Activated naive CD8-positive, alpha-beta T cell (primary cell): ENCODE data around the gene MYO3A.
"Not testable (repeated sequence)": the region's sequence is repeated elsewhere in the genome, so short reads cannot be mapped to it uniquely, and the experiment has no call there.

ENCODE experiments used
- H3K27ac Mint-ChIP-seq: one replicate; pipeline ENCODE4 v1.8.0; 2021; ENCODE audit warnings: mixed read lengths
- H3K27me3 Mint-ChIP-seq: one replicate; pipeline ENCODE4 v1.8.0; 2021; ENCODE audit warnings: mixed read lengths
- H3K36me3 Mint-ChIP-seq: one replicate; pipeline ENCODE4 v1.8.0; 2021; ENCODE audit warnings: mixed read lengths
- H3K4me1 Mint-ChIP-seq: one replicate; pipeline ENCODE4 v1.8.0; 2021; ENCODE audit warnings: low read depth, mixed read lengths
- H3K4me3 Mint-ChIP-seq: one replicate; pipeline ENCODE4 v1.8.0; 2021; ENCODE audit warnings: mild to moderate bottlenecking, mixed read lengths
- H3K9me3 Mint-ChIP-seq: one replicate; pipeline ENCODE4 v1.8.0; 2021; ENCODE audit warnings: low read depth, mixed read lengths

The MYO3A gene

GRCh38 chr10:26024303-26024702 is 90.3 kb downstream of the MYO3A start:
- no peaks in the 10 kb centered on the region for H3K9me3 Mint-ChIP-seq
- no peaks in the 10 kb centered on the region for H3K36me3 Mint-ChIP-seq
- no peak overlapping the region for H3K27ac Mint-ChIP-seq
- peaks cover 9% of the 10 kb centered on the region for H3K27me3 Mint-ChIP-seq
- H3K4me1 Mint-ChIP-seq, result no peaks in the 10 kb centered on the region
- no peak overlapping the region for H3K4me3 Mint-ChIP-seq

- Mint-ChIP-seq H3K4me3 (no peak overlapping the region), H3K36me3 (no peaks in the 10 kb centered on the region), H3K4me1 (no peaks in the 10 kb centered on the region), H3K27ac (no peak overlapping the region), H3K27me3 (peaks cover 6% of the 10 kb centered on the region), H3K9me3 (no peaks in the 10 kb centered on the region)
Observed at GRCh38 chr10:26025523-26025922, 91.5 kb downstream of the MYO3A start.

GRCh38 chr10:26029858-26030257 is 95.8 kb downstream of the MYO3A start:
- Mint-ChIP-seq H3K4me1 (no peaks in the 10 kb centered on the region), H3K27ac (no peak overlapping the region), H3K4me3 (no peak overlapping the region), H3K27me3 (peaks cover 9% of the 10 kb centered on the region), H3K9me3 (no peaks in the 10 kb centered on the region), H3K36me3 (no peaks in the 10 kb centered on the region)

GRCh38 chr10:26031300-26031699 is 97.3 kb downstream of the MYO3A start:
- Mint-ChIP-seq H3K27me3 (peaks cover 6% of the 10 kb centered on the region), H3K4me1 (no peaks in the 10 kb centered on the region), H3K9me3 (no peaks in the 10 kb centered on the region), H3K4me3 (no peak overlapping the region), H3K36me3 (no peaks in the 10 kb centered on the region), H3K27ac (no peak overlapping the region)

GRCh38 chr10:26043469-26043868 is 109.4 kb downstream of the MYO3A start:
- Mint-ChIP-seq H3K27ac (no peak overlapping the region), H3K4me3 (no peak overlapping the region), H3K9me3 (peaks cover 13% of the 10 kb centered on the region), H3K36me3 (no peaks in the 10 kb centered on the region), H3K27me3 (peaks cover 3% of the 10 kb centered on the region), H3K4me1 (no peaks in the 10 kb centered on the region)

- no peak overlapping the region for H3K4me3 Mint-ChIP-seq
- peaks cover 13% of the 10 kb centered on the region for H3K9me3 Mint-ChIP-seq
- no peak overlapping the region for H3K27ac Mint-ChIP-seq
- peaks cover 5% of the 10 kb centered on the region for H3K27me3 Mint-ChIP-seq
- no peaks in the 10 kb centered on the region for H3K4me1 Mint-ChIP-seq
- no peaks in the 10 kb centered on the region for H3K36me3 Mint-ChIP-seq
Observed at GRCh38 chr10:26044141-26044749, 110.2 kb downstream of the MYO3A start.

GRCh38 chr10:26046073-26046700 is 112.2 kb downstream of the MYO3A start:
- H3K36me3 Mint-ChIP-seq, result no peaks in the 10 kb centered on the region
- no peaks in the 10 kb centered on the region for H3K4me1 Mint-ChIP-seq
- H3K27me3 Mint-ChIP-seq, result peaks cover 5% of the 10 kb centered on the region
- no peak overlapping the region for H3K4me3 Mint-ChIP-seq
- H3K9me3 Mint-ChIP-seq, result peaks cover 10% of the 10 kb centered on the region
- H3K27ac Mint-ChIP-seq, result no peak overlapping the region

- no peak overlapping the region for H3K27ac Mint-ChIP-seq
- H3K4me1 Mint-ChIP-seq, result no peaks in the 10 kb centered on the region
- peaks cover 5% of the 10 kb centered on the region for H3K27me3 Mint-ChIP-seq
- no peak overlapping the region for H3K4me3 Mint-ChIP-seq
- H3K36me3 Mint-ChIP-seq, result no peaks in the 10 kb centered on the region
- no peaks in the 10 kb centered on the region for H3K9me3 Mint-ChIP-seq
Observed at GRCh38 chr10:26048756-26049155, 114.7 kb downstream of the MYO3A start.

GRCh38 chr10:26052326-26052725 is 118.3 kb downstream of the MYO3A start:
- Mint-ChIP-seq H3K27me3 (peaks cover 10% of the 10 kb centered on the region), H3K9me3 (no peaks in the 10 kb centered on the region), H3K4me1 (no peaks in the 10 kb centered on the region), H3K27ac (no peak overlapping the region), H3K4me3 (no peak overlapping the region), H3K36me3 (no peaks in the 10 kb centered on the region)

GRCh38 chr10:26057466-26057865 is 123.4 kb downstream of the MYO3A start:
- Mint-ChIP-seq H3K9me3 (no peaks in the 10 kb centered on the region), H3K4me1 (no peaks in the 10 kb centered on the region), H3K36me3 (no peaks in the 10 kb centered on the region), H3K27ac (no peak overlapping the region), H3K4me3 (no peak overlapping the region), H3K27me3 (peaks cover 12% of the 10 kb centered on the region)

- Mint-ChIP-seq H3K27me3 (peaks cover 5% of the 10 kb centered on the region), H3K4me3 (no peak overlapping the region), H3K36me3 (no peaks in the 10 kb centered on the region), H3K4me1 (no peaks in the 10 kb centered on the region), H3K9me3 (no peaks in the 10 kb centered on the region), H3K27ac (no peak overlapping the region)
Observed at GRCh38 chr10:26064106-26064505, 130.1 kb downstream of the MYO3A start.

- Mint-ChIP-seq H3K27me3 (no peaks in the 10 kb centered on the region), H3K4me3 (no peak overlapping the region), H3K27ac (no peak overlapping the region)
Observed at GRCh38 chr10:26067680-26068079, 133.7 kb downstream of the MYO3A start.

GRCh38 chr10:26080971-26081370 is 146.9 kb downstream of the MYO3A start:
- H3K9me3 Mint-ChIP-seq, H3K36me3 Mint-ChIP-seq, H3K4me3 Mint-ChIP-seq, H3K27ac Mint-ChIP-seq, H3K4me1 Mint-ChIP-seq: not testable (repeated sequence)
- peaks cover 18% of the 10 kb centered on the region for H3K27me3 Mint-ChIP-seq

More at GRCh38 chr10:26067680-26068079, 133.7 kb downstream of the MYO3A start:
- H3K9me3 Mint-ChIP-seq, result no peaks in the 10 kb centered on the region
- H3K36me3 Mint-ChIP-seq, result no peaks in the 10 kb centered on the region
- H3K4me1 Mint-ChIP-seq, result no peaks in the 10 kb centered on the region

GRCh38 chr10:26081459-26081858 is 147.4 kb downstream of the MYO3A start:
- H3K4me3 Mint-ChIP-seq, result no peak overlapping the region
- H3K27ac Mint-ChIP-seq, result no peak overlapping the region
- H3K4me1 Mint-ChIP-seq, result no peaks in the 10 kb centered on the region
- no peaks in the 10 kb centered on the region for H3K9me3 Mint-ChIP-seq
- H3K27me3 Mint-ChIP-seq, result peaks cover 18% of the 10 kb centered on the region
- no peaks in the 10 kb centered on the region for H3K36me3 Mint-ChIP-seq

GRCh38 chr10:26085549-26085948 is 151.5 kb downstream of the MYO3A start:
- Mint-ChIP-seq H3K4me3 (no peak overlapping the region), H3K36me3 (no peaks in the 10 kb centered on the region), H3K27ac (no peak overlapping the region), H3K9me3 (no peaks in the 10 kb centered on the region), H3K27me3 (peaks cover 15% of the 10 kb centered on the region), H3K4me1 (no peaks in the 10 kb centered on the region)

- Mint-ChIP-seq H3K36me3 (no peaks in the 10 kb centered on the region), H3K9me3 (no peaks in the 10 kb centered on the region), H3K4me3 (no peak overlapping the region), H3K4me1 (no peaks in the 10 kb centered on the region), H3K27ac (no peak overlapping the region), H3K27me3 (peaks cover 14% of the 10 kb centered on the region)
Observed at GRCh38 chr10:26087666-26088065, 153.6 kb downstream of the MYO3A start.
